IPS-11a (cell line): ENCODE data around the gene CARD19.

Experiments
- H3K4me3 ChIP-seq: one replicate; pipeline ENCODE4 v1.5.1; 2013; ENCODE audit warnings: low read depth, low read length, control low read depth

The CARD19 gene

GRCh38 chr9:93117924-93118862, 22.2 kb downstream of the CARD19 start:
- H3K4me3 ChIP-seq, result no peak overlapping the region

- H3K4me3 ChIP-seq, result no peak overlapping the region
These were observed 23.1 kb downstream of the CARD19 start for GRCh38 chr9:93118863-93119702.

DNA sequence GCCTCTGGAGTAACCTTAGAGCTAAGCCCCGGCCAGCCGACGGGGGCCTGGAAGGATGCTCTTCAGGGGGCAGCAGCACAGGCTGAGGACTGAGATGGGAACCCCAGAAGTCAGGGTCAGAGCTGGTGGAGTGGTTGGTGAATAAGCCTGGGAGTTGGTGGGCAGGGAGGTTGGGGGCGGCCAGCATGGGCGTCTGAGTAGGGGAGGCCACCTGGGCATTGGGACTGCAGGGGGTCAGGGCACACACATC, 23.6 kb downstream of the CARD19 start:
- H3K4me3 ChIP-seq, result no peak overlapping the region

DNA sequence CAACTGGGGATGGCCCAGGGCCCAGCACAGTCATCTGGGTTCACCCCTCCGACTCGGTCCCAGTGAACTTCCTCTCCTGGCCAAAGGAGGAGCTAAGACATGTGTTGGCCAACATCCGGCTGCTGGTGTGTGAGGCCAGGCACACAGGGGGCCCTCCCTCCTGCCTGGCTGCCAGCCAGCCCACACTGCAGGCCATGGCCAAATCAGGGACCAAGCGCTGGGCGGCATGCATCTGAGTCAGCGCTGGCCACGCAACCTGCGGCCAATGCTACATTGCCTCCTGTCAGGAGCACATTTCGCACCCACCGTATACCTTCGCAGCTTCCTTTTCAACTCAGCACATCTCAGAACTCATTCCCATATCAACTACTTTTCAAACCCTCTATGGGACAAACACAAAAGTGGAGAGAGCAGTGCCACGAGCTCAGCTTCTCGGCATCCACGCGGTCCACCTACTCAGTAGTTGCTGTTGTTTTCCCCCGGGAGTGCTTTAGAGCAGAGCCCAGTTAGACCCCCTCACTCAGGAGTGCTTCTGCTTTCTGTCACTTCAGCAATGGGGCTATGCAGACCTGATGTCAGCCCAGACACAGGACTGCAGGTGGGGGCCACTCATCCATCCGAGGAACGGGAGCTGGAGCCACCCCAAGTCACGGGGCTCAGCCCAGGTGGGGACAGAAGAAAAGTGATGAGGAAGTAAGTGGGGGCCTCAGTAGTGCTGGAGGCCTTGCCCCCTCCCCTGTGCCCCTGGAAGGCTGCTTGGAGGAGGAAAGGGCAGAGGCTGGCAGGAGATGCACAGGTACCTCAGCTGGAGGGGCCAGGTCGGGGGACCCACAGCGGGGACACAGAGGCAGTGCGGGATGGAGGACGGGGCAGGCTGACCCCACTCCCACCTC, 24.2 kb downstream of the CARD19 start:
- H3K4me3 ChIP-seq, result no peak overlapping the region

DNA sequence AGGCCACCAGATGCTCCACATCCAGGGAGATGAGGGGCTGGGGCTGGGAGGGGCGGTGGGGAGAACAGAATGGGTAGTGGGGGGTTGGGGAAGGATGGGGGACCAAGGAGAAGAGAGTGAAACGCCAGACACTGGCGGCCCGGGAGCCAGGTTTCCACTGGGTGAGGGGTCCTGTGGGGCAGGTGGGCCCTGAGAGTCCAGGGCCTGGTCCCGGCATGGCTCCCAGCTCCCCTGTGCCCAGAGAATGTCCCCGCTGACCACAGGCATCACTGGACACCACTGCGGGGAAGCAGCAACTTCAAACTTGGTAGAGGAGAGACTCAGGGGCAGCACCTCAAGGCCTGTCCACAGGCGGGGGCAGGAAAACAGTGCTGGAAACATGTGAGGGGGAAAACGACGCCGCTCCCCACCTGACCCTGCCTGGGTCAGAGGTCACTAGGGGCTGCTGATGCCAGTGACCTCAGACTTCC, 24.9 kb downstream of the CARD19 start:
- H3K4me3 ChIP-seq, result no peak overlapping the region

DNA sequence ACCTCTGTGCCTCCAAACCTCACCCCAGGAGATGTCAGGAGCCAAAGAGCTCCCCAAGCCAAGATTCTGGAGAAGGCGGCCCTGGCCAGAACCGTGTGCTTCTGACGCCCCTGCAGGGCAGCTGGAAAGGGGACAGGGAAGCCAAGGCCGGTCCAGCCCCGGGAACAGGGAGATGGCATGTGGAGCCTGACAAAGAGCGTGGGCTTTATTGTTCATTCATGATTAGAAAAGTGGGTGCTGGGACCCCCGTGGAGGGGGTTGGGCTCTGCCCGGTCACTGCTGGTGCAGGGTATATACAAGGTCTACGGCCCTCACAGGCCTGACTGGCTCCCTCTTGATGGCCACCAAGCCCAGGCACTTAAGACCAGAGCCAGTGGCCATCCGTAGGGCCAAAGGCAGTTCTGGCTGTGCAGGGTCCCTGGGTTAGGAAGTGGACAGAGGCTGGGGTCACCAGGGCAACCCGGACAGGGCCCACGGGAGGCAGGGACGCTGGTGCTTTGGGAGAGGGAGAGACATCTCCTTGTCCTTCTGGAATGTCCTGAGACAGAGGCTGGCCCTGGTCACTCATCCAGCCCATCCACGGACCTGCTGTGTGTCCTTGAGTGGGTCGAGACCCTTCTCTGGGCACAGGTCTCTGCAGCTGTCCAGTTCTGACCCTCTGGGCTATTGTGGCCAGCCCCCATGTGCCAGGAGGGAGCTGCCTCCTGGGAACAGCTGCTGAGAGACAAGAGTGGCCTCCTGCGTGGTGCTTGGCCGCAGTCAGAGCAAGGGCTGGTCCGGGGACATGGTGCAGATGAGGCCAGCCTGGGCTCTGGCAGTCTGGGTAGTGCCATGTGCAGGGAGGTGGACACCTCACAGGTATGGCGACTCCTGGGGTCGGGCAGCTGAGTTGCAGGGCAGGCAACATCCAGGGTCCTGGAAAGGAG, 25.6 kb downstream of the CARD19 start:
- H3K4me3 ChIP-seq, result no peak overlapping the region

DNA sequence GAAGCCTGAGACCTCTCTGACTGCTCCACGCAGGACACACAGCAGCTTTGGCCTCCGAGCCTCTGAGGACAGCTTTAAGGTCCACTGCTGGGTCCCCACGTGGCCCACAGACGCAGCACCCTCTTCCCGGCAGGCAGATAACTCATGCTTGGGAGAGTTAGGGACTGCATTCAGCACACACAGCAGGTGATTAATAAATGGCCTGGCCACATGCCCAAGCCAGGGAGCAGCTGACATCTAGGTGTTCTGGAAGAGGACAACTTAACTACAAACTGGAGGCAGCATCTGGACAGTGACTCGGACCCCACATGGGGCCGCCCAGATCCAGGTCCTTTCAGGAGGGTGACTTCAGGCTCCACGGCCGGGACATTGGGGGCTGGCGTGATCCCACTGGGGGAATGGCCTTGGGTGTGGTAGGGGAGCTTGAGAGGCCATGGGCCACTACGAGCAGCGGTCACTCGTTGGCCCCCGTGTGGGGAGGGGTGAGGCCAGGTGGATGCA, 26.8 kb downstream of the CARD19 start:
- H3K4me3 ChIP-seq, result no peak overlapping the region

DNA sequence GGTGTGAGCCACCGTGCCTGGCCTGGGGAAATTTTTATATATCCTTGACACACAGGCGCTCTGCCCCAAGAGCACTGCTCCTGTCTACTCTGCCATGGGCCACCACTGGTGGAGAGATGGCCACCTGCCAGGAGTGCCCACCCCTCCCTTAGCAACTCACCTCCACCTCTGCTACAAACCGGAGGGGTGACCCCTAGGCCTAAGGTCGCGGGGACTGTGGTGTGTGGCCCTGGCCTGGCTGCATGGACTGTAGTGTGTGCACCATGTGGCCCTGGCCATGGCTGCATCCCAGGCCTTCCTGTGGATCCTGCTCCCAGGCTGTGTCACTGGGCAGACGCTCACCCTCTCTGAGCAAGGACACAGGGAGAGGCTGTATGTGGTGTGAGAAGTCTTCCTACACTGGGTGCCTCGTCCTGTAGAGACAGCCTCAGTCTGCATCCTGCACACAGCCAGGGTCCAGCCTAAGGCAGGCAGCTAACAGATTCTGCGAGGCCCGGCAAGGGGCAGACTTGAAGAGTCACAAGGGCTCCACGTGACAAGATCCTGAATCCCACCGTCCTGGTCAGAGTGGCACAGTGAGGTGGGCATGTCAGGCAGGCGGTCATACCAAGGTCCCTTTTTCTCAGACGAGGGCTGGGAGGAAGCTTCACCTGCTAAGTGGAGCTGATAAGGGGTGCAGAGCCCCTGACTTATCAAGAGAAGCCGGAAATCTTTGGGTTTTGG, 27.7 kb downstream of the CARD19 start:
- H3K4me3 ChIP-seq, result no peak overlapping the region

DNA sequence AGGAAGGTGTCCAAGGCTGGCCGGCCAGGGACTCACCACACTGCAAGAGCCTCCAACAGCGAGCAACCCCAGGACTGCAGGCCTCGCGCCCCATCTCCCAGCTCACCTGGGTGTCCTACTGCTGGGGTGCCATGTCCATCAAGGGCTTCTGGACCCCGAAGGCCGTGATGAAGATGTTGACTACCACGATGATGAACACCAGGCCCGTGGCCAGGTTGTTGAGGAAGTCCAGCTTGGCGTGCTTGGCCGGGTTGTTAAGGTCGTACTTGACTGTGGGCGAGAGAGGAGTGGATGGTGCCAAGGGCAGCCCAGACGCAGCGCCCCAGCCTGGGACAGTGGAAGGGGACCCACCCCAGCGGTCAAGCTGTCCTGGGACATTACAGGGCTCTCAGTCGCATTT, 28.8 kb downstream of the CARD19 start:
- no peak overlapping the region for H3K4me3 ChIP-seq

DNA sequence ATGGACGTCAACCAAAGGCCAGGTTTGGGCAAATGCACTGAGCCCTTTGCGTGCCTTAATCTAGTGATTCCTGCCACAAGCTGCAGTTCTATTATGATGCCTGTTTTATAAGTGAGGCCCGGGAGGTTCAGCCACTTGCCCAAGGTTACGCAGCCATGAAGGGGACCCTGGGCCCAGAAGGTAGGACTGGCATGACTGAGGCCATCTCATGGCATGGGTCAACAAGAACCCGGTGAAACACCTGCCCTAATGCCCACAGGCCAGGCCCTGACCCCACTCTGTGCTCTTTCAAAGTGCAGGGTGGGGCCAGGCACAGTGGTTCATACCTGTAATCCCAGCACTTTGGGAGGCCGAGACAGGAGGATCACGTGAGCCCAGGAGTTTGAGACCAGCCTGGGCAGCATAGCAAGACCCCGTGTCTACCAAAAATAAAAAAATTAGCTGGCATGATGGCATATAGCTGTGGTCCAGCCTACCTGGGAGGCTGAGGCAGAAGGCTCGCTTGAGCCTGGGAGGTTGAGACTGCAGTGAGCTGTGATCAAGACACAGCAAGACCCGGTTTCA, 29.4 kb downstream of the CARD19 start:
- no peak overlapping the region for H3K4me3 ChIP-seq

DNA sequence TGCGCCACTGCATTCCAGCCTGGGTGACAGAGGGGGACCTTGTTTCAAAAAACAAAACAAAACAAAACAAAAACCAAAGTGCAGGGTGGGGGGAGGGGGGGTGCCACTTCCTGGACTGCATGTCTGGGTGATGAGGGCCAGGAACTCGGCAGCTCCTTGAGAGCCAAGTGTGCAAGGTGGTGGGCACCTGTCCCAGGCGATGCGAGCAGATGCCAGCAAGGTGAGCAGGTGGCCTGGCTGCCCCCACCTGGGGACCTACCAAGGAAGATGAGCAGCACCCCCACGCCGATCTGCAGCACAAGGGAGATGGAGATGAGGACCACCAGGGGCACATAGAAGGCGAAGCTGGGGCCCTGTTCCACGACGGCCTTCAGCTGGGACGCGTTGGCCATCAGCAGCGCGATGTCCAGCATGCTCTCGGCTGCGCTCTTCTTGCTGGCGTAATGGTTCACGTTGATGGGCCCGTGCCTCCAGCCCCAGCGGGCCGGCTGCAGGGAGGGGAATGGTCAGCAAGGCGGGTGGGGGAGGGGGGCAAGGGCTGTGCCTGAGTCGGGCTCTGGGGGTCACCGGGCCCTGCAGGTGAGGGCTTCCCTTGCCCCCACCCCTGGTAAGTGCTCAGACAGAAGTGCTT, 30.2 kb downstream of the CARD19 start:
- H3K4me3 ChIP-seq, result no peak overlapping the region

DNA sequence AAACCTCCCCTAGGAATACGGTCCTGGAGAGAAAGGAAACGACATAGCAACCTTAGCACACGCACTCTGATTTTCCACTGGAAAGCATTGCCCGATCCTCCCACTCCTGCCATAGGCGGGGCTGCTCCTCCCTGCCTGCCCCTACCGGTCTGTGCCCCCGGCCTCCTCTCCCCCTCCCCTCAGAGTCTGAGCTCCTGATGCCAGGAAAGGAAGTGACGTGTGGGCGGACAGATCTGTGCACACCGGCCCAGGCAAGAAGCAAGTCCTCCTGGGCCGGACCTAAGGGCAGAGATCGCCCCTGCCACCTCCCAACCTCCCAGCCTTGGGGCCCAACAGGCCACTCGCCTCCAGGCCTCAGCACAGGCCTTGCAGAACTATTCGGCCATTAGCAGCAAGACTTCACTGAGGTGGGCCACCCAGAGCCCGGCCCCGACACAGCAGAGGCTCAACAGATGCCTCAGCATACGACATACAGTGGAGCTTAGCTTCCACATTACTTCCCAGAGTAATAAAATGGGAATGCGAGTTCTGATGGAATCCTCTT, 30.9 kb downstream of the CARD19 start:
- no peak overlapping the region for H3K4me3 ChIP-seq

DNA sequence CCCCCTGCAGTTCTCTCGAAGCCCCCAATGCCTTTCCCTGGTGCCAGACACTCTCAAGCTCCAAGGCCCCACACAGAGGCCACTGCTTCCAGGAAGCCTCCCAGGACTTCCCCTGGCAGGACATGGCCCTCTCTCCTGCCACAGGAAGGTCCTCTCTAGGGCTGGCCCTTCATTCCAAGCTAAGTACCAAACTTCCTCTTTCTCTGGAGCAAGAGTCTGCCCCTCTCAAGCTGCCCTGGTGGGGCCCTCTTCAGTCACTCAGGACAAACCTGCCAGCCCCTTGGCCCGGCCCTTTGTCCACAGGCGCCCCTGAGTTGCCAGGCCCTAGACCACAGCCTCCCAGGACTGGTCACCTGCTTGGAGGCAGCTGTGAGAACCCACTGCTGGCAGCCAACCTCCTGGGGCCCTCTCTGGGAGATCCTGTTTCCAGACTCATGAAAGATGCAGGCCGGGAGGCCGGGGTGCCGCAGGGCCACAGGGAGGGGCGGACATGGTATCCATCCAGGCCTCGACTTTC, 31.4 kb downstream of the CARD19 start:
- no peak overlapping the region for H3K4me3 ChIP-seq

DNA sequence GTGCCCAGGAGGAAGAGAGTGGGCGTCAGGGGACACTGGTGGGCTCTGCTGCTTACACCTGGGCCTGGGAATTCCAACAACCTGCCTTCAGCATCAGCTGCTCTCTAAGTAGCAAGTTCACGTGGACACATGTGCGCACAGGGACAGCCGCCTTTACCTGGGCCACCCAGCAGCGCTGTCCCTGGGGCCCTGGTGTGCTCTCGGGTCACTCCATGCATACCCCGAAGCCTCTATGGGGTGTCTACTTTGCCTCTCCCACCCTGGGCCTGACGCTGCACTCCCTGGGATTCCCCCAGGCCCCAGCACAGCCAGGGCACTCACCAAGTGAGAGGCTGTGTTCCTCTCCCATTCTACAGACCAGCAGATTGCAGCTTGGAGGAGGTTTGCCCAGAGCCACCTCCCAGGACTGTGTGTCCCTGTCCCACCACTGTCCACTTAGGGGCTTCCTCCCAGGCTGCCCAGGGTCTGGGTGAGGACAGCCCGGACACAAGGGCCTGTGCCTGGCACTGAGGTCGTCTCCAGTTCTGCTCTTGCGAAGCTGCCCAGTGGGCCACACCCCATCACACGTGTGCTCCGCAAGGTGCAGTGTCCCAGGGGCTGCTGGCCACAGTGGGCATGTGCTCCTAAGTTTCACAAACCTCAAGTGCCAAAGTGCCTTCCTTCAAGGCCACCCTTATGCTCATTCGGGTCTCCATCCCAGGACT, 32.1 kb downstream of the CARD19 start:
- no peak overlapping the region for H3K4me3 ChIP-seq

- H3K4me3 ChIP-seq, result no peak overlapping the region
These were observed 32.8 kb downstream of the CARD19 start for GRCh38 chr9:93128715-93129224.

- H3K4me3 ChIP-seq, result no peak overlapping the region
These were observed 33.3 kb downstream of the CARD19 start for GRCh38 chr9:93129286-93129685.
